T-helper 9 cell (primary cell): ENCODE measurements around the gene CCDC192.
"Not testable (repeated sequence)": the region's sequence is repeated elsewhere in the genome, so short reads cannot be mapped to it uniquely, and the experiment has no call there.

Experiments
- DNase-seq: peaks from one replicate; pipeline ENCODE4 v3.0.0-alpha.2; 2020

CCDC192 gene

GRCh38 chr5:127700237-127700766 lies 2.9 kb upstream of the CCDC192 start:
- no peak for DNase-seq

- no peak for DNase-seq
Measured at GRCh38 chr5:127702434-127702833, 757 bp upstream of the CCDC192 start.

DNA sequence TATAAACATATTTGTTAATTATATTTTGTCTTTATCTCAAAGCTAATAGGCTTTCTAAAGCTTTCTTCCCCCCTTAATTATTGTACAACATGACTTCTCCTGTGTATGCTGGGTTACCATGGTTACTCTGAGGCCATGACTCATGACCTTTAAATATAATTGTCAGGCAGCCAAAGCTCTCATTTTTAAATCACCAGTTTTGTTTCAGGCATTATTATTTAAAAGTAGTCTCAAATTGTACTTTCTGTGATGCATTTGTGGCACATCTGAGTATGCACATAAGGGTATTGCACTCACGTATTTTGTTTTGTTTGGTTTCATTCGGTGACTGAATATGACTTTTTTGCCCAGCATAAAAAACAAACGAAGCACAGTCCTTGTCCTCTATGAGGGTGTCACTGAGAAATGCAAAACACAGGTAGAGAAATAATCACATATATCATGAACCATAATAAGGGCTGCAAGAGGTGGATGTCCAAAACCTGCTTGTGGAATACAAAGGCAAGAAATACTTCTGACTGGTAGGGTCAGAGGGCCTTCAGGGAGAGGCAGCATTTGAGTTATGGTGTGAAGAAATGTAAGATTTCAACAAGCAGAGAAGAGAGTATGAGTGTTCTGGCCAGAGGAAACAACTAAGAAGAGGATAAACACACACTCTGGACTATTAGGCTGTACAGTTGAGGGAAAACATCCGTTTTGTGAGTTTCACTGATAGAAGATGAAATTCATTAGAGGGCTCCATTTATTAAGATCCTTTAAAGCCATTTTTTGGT lies 2.1 kb downstream of the CCDC192 start:
- DNase-seq: no peak

DNA sequence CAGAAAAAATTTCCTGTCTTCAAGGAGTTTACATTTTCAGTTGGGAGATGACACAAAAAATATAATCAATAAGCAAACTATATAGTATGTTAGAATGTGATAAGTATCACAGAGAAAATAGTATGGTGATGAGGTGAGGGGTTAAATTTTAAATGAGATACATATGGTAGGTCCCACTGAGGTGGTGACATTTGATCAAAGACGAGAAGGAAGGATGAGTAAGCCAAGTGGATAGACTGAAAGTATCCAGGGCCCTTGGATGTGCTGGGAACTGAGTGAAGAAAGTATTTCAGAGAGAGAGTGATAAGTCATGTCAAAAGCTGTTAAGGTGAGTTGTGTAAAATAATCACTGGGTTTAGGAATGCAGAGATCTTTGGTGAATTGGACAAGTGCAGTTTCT lies 3.5 kb downstream of the CCDC192 start:
- DNase-seq: no peak

GRCh38 chr5:127707209-127707608 lies 4.0 kb downstream of the CCDC192 start:
- no peak for DNase-seq

- not testable (repeated sequence) for DNase-seq
Measured at GRCh38 chr5:127713083-127713482, 9.9 kb downstream of the CCDC192 start.

GRCh38 chr5:127718181-127718580 lies 15.0 kb downstream of the CCDC192 start:
- DNase-seq: no peak

- DNase-seq: no peak
Measured at GRCh38 chr5:127723571-127723970, 20.4 kb downstream of the CCDC192 start.

DNA sequence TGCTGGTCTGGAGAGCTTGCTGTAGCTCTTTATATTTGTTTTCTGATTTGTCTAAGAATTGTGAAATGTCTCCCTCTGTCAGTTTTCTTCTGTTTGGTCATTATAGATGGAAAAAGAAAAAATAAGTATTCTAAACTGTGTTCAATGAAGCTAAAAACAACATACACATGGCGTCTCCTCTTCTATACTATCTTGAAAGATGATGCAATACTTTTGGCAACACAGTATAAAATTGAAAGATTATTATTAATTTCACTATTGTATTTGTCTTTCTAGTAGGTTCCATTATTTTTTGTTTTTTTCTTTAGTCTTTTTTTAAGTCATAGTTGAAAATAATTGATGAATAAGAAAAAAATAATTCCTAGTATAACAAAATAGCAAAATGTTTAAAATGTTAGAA lies 22.5 kb downstream of the CCDC192 start:
- no peak for DNase-seq

DNA sequence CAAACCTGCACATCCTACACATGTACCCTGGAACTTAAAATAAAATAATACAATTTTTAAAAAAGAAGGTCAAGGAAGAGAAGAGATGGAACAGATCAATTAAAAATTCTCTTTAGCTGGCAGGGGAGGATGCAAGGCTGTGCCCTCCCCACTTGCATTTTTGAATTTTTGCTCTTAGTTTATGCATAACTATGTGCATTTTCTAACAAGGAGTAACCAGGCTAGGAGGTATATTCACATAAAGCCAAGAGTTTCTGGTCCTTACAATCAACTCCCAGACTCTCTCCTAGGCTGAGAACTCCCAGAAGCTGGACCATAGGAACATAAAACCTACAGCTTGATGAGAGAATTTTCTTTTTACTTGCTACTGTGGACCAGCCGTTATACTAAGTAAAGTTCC lies 29.8 kb downstream of the CCDC192 start:
- DNase-seq: no peak

DNA sequence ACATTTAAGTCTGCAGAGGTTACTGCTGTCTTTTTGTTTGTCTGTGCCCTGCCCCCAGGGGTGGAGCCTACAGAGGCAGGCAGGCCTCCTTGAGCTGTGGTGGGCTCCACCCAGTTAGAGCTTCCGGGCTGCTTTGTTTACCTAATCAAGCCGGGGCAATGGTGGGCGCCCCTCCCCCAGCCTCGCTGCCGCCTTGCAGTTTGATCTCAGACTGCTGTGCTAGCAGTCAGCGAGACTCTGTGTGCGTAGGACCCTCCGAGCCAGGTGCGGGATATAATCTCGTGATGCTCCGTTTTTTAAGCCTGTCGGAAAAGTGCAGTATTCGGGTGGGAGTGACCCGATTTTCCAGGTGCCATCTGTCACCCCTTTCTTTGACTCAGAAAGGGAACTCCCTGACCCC lies 36.2 kb downstream of the CCDC192 start:
- DNase-seq: not testable (repeated sequence)

DNA sequence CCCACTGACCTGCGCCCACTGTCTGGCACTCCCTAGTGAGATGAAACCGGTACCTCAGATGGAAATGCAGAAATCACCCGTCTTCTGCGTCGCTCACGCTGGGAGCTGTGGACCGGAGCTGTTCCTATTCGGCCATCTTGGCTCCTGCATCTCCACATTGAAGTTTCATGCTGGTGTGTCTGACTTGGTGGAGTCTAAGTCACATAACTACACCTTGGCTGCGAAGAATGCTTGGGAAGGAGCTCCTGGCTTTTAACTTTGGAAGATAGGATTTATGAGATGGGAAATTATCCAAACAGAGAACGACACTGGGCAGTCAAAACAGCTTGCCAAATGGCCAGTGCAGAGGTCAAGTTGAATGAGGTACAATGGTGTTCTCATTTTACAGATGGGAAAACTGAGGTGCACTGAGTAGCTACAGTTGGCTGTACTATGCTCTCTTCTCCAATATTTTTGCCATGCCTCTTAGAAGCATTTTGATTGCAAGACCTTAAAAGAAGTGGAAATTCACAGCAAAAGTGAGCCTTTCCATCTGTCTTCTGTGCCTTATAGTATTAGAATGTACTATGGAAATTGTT lies 36.7 kb downstream of the CCDC192 start:
- no peak for DNase-seq

DNA sequence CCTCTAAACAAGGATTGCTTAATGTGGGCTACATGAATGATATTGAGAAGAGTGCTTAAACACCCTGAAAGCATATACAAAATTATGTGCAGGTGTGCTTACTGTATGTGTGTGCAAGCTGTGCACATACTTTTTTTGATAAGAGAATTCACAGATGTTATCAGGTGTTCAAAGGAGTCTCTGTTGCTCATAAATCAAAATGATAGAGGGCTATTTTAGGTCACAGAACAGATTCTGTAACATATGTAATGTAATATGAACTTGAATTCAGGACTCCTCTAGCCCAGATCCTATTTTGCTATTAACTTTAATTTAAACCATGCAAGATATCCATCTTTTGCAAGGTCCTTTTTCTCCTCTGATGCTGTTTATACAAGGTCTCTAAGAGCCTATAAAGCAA lies 38.2 kb downstream of the CCDC192 start:
- no peak for DNase-seq

GRCh38 chr5:127744241-127744640 lies 41.0 kb downstream of the CCDC192 start:
- no peak for DNase-seq

DNA sequence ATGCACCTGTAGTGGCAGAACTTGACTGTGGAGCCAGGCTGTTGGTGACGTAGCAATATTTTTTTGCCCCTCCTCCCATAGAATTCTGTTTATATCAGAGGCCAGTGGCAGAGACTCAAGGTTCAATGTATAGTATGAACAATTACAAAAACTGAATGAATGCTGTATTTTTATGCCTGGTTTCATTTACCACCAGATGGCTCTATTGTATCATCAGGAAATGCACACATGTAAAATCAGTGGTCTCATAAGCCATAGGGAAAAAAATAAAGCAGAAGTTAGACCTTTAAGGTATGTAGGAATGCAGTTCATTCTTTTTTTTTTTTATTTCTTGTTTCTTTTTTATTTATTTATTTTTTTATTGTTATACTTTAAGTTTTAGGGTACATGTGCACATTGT lies 43.6 kb downstream of the CCDC192 start:
- DNase-seq: no peak

DNA sequence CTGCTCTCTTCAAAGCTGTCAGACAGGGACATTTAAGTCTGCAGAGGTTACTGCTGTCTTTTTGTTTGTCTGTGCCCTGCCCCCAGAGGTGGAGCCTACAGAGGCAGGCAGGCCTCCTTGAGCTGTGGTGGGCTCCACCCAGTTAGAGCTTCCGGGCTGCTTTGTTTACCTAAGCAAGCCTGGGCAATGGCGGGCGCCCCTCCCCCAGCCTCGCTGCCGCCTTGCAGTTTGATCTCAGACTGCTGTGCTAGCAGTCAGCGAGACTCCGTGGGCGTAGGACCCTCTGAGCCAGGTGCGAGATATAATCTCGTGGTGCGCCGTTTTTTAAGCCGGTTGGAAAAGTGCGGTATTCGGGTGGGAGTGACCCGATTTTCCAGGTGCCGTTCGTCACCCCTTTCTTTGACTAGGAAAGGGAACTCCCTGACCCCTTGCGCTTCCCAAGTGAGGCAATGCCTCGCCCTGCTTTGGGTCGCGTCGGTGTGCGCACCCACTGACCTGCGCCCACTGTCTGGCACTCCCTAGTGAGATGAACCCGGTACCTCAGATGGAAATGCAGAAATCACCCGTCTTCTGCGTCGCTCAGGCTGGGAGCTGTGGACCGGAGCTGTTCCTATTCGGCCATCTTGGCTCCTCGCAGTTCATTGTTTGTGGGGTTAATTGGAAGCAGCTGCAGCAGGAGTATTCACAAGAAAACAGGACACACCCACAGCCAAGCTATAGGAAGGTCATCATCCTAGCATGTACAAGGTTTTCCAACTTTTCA lies 49.5 kb downstream of the CCDC192 start:
- not testable (repeated sequence) for DNase-seq

DNA sequence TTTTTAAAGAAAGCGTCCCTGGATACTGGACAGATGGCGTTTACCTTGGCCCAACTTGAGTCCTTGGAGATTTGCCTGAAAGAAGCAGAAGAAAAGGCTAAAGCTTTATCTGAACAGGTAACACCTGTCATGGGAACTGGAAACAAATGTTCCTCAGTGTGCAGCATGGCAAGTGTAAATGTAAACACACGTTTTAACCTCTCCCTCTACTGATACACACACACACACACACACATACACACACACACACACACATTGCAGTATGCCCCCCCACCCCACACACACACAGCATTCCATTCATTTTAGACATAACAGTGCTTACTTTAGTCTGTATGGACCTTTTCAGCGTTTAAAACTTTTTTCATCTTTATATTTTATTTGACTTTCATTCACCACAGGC lies 51.1 kb downstream of the CCDC192 start:
- DNase-seq: no peak

DNA sequence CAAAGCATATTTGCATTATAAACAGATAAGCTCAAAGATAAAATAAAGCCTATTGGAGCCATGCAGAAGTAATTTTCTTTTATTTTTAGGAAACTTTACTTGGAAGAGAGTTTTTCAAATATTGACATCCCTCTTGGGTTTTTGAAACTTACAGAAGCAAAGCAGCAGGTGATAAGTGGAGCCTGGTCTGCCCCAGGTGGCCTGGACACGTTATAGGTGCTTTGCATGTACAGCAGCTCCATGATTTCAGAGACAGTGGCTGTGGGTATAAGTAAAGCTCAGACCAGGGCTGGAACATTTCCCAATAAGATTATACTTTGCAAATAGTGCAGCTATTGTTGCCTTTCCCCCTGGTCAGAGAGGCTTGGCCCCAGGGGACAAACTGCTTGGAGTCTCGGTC lies 51.5 kb downstream of the CCDC192 start:
- no peak for DNase-seq

GRCh38 chr5:127757576-127757975 lies 54.4 kb downstream of the CCDC192 start:
- DNase-seq: no peak

DNA sequence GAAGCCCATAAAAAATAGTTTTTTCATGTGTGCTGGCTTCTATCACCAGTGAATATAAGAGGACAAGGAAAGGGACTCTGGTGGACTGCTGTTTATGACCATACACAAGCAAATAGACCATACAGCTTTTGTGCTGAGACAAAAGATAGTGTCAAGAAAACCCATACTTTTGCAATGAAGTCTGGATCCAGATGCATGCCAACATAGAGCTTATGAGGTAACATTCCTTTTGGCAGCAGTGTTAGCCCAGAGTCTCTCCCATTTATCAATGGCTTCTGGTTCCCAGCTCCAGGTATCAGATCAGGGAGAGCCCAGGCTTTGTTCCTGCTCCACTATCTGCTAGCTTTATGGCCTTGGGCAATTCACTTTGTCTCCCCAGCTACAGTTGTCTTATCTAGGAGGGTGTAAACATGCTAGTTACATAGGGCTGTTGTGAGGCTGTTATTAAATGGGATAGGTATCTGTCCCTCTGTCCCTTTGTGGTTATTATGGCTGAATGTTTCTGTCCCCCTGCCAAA lies 55.6 kb downstream of the CCDC192 start:
- no peak for DNase-seq

GRCh38 chr5:127761869-127762268 lies 58.7 kb downstream of the CCDC192 start:
- DNase-seq: no peak

DNA sequence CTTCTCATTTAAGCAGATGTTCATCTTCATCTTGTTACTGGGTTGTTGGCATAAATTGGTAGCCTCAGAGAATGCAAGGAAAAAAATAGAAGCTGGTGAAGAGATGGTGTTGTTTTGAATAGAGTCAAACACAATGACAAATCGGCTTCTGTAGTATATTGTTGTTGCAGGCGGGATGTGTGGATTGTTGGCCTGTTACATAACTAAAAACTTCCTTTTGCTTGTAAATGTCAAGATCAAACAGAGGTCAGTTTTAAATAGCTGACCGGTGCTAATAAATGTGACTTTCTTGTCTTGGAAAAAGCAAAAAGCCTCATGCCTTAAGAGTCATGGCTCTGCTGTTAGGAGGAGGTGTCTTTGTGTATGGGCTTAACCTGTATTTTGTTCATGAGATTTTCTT lies 59.2 kb downstream of the CCDC192 start:
- no peak for DNase-seq

GRCh38 chr5:127766676-127767335 lies 63.6 kb downstream of the CCDC192 start:
- DNase-seq: no peak
